COLO668 (cell line): ENCODE measurements around the gene WNT7B.

Experiments
- DNase-seq: peaks from one replicate; lab custom pipeline; 2025; ENCODE audit not compliant: unreplicated experiment; lab: John Stamatoyannopoulos, UW

The WNT7B gene

DNA sequence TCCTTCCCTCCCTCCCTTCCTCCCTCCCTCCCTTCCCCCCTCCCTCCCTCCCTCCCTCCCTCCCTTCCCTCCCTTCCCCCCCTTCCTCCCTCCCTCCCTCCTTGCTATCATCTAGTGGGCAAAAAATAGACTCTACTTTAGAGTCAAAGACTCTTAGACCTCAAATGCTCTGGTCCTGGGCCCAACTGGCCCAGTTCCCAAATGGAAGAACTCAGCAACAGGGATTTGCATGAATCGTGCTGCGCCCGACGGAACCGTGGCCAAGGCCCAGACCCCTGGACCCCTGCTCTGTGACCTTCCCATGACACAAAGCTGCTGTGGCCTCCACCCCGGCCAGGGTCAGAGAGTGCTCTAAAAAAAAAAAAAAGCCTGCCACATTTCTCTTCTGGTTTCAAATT is 97.4 kb downstream of the WNT7B start:
- DNase-seq = no peak

DNA sequence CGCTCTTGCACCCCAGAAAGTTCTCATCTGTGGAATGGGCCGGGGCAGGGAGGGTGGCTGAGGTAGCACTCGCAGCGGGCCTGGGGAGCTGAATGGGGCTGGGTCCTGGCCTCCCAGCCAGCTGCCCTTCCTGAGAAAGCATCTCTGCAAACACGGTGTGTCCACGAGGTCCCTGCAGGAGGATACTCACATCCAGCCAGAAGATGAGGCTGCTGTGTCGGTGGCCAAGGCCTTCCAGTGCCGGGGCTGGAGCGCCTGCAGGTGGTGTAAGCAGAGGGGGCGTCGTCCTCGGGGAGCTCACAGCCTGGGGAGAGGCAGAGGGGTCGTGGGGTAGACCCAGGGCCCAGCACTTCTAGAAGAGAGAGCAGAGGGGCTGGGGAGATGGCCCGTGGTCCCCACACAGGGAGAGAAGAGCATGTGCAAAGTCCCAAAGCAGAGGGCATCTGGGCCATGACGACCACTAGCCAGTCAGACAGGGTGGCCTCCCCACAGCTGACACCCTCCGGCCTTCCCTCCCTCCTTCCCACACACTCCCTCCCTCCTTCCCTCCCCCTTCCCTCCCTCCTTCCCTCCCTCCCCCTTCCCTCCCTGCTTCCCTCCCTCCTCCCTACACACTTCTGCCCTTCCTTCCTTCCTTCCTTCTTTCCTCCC is 97.9 kb downstream of the WNT7B start:
- no peak for DNase-seq

DNA sequence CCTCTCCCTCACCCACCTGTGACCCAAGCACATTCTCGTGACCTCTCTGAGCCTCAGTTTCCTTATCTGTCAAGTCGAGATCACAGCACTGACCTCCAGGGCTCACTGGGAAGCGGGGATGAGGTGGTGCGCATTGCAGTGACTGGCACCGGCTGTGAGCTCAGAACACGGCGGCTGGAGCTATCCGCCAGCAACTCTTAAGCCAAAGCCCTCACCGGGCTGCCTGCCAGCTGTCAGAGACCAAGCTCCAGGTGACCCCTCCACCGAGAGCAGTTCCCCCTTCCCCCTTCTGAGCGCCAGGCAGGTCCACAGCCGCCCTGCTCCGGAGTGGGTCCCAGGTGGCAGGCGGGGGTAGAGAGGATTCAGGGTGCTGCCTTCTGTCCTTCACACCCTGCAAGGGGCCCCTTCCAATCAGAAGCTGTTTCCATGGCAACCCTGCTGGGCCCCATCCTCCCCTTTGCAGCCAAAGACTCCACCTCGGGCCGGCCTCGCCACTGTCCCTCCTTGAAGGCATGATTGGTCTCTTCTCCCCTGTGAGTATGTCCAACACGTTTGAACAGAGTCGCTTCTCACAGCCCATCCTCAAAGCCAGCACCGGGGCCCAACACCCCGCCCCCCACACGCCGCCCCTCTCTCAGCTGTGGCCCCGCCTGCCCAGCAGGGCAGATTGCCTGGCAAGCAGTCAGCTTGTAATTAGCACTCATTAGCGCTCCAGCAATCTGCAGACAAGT is 98.7 kb downstream of the WNT7B start:
- no peak for DNase-seq

DNA sequence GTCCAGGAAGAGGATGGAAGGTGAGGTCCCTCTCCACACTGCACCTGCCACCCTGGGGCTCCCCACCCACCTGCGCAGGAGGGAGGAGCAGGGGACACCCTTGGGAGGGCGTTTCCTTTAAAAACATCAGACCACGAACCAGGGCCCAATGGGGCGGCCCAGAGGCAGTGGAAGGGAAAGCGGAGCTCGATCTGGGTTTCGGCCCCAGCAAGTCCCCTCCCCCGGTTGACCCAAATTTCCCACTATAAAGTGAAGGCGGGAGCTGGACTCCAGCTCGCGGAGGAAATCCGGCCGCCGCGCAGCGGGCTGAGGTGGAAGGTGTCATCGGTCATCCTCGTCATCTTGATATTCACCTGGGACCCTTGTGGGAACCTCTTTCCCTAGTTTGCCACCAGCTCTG is 99.3 kb downstream of the WNT7B start:
- DNase-seq = no peak

DNA sequence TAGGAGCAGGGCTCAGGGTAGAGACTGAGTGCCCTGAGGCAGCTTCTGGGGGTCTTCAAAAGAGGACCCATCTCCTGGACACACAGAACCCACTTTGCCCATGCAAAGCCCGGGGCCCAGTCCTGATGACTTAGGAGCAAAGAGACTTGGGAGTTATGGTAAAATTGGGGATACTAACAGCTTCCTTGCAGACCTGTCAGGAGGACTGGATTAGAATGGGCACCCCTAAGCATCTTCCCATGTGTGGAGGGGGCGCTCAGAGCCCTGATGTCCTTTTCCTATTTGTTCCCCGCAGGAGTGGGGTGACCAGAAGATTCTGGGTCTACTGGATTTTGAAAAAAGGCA is 100.0 kb downstream of the WNT7B start:
- DNase-seq = no peak

DNA sequence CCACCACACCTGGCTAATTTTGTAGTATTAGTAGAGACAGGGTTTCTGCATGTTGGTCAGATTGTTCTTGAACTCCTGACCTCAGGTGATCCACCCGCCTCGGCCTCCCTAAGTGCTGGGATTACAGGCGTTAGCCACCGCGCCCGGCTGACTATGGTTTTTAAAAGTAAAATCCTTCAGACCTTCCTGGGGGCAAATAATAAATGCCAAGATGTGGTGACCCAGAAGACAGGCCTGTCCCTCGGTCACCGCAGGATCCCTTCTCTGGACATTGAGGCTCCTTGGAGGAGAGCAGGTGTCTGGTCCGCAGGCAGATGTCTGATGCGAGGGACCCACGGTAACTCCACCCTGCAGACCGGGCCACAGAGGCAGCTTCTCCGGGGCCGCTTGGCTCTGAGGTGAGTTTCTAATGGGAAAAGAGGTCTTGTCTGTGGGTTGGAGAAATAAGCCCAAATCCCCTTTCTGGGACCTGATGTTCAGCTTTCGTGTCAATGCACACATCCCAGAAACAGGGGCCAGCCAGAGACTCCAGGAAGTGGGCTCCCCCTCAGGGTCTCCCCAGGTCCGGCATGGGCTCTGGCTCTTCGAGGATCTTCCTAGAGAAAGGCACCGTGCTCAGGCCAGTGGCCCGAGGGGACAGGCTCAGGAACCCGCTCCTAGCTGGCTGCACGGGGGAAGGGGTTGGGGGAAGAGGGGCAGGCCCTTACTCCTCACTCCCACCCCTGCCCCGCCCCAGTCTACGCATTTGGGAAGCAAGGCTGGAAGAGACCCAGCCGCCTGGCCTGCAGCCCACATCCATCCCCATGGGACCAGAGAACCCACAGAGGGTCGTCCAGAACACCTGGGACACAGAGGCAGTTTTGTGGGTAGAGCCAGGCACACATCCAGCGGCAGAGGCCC is 100.6 kb downstream of the WNT7B start:
- no peak for DNase-seq

DNA sequence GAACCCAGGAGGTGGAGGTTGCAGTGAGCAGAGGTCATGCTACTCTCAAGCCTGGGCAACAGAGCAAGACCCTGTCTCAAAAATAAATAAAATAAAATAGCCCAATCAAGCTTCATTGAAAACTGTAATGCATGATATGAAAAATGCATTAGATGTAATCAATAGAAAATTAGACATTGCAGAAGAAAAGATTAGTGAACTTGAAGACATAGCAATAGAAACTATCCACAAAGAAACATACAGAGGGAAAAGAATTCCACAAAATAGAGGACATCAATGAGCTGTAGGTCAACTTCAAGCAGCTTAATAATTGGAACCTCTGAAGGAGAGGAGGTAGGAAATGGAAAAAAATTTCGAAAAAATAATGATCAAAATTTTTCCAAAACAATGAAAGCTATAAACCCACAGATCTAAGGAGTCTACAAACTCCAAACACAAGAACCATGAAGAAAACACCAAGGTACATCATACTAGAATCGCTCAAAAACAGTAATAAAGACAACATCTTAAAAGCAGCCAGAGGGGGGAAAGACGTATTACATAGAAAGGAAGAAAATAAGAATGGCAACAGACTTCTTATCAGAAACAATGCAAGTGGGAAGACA is 104.2 kb downstream of the WNT7B start:
- DNase-seq = no peak

DNA sequence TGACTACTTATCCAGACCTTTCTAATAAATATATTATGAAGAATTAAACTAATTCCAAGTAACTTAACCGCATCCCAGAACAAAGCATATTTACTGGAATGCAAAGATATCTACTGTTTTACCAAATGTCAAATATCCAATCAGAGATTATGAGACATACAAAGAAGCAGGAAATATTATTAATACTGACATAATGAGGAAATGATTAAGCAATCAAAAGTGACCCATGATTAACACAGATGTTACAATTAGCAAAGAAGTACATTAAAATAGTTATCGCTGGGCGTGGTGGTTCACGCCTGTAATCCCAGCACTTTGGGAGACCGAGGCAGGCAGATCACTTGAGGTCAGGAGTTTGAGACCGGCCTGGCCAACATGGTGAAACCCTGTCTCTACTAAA is 105.2 kb downstream of the WNT7B start:
- DNase-seq = no peak
